Caki2 (cell line): ENCODE data around the gene FAM72B. TPM values are rescaled to one million over a fixed set of nuclear protein-coding genes. Genes with fewer than 3 reads are reported as not detected.
"Not testable (repeated sequence)": the region's sequence is repeated elsewhere in the genome, so short reads cannot be mapped to it uniquely, and the experiment has no call there.

Source experiments
- DNase-seq: peaks from one replicate; pipeline ENCODE4 v3.0.0-alpha.2; 2015; ENCODE audit warnings: low read depth
- in situ Hi-C: cut with HindIII; loops from 2 replicates; pipeline ENCODE4 v1.10.0; 2016; ENCODE audit warnings: low sequenced_read_pairs, low pct_unique_long_range_greater_than_20kb, mixed read lengths
- total RNA-seq: library from RNA; depleted of rRNA; stranded (reverse); fragments of >200 nt; shearing (Covaris generic); gene quantifications from 2 replicates; pipeline ENCODE4 v1.2.3, GENCODE V29; 2014; ENCODE audit warnings: low replicate concordance

FAM72B gene
- total RNA-seq, 1 experiment from 2014 or later: 6.2 TPM

- DNase-seq, in situ Hi-C loops: not testable (repeated sequence)
These were observed 18.8 kb upstream of the FAM72B start for GRCh38 chr1:121202986-121203385.

- DNase-seq, in situ Hi-C loops: not testable (repeated sequence)
These were observed 17.1 kb upstream of the FAM72B start for GRCh38 chr1:121200985-121201981.

- in situ Hi-C loops, DNase-seq: not testable (repeated sequence)
These were observed 16.1 kb upstream of the FAM72B start for GRCh38 chr1:121200232-121200631.

- DNase-seq, in situ Hi-C loops: not testable (repeated sequence)
These were observed 15.6 kb upstream of the FAM72B start for GRCh38 chr1:121199763-121200162.

- DNase-seq, in situ Hi-C loops: not testable (repeated sequence)
These were observed 13.1 kb upstream of the FAM72B start for GRCh38 chr1:121197095-121197882.

- in situ Hi-C loops, DNase-seq: not testable (repeated sequence)
These were observed 8.4 kb upstream of the FAM72B start for GRCh38 chr1:121192512-121192911.

- DNase-seq, in situ Hi-C loops: not testable (repeated sequence)
These were observed 3.8 kb upstream of the FAM72B start for GRCh38 chr1:121187914-121188313.

- DNase-seq, in situ Hi-C loops: not testable (repeated sequence)
These were observed 2.1 kb upstream of the FAM72B start for GRCh38 chr1:121186191-121186590.

- in situ Hi-C loops, DNase-seq: not testable (repeated sequence)
These were observed 1.1 kb upstream of the FAM72B start for GRCh38 chr1:121185140-121185708.

- DNase-seq: peak; percentile 23
- in situ Hi-C loops: not testable (repeated sequence)
These were observed 273 bp downstream of the FAM72B start for GRCh38 chr1:121183867-121184266.

GRCh38 chr1:121178197-121178596 is 5.9 kb downstream of the FAM72B start:
- DNase-seq, in situ Hi-C loops: not testable (repeated sequence)

- in situ Hi-C loops, DNase-seq: not testable (repeated sequence)
These were observed 7.5 kb downstream of the FAM72B start for GRCh38 chr1:121176649-121177048.

GRCh38 chr1:121168152-121168668 is 15.9 kb downstream of the FAM72B start:
- in situ Hi-C loops, DNase-seq: not testable (repeated sequence)

- in situ Hi-C loops, DNase-seq: not testable (repeated sequence)
These were observed 16.9 kb downstream of the FAM72B start for GRCh38 chr1:121167225-121167738.

GRCh38 chr1:121165296-121165695 is 18.8 kb downstream of the FAM72B start:
- in situ Hi-C loops, DNase-seq: not testable (repeated sequence)

GRCh38 chr1:121163850-121164757 is 20.0 kb downstream of the FAM72B start:
- DNase-seq: peak; percentile 69
- in situ Hi-C loops: not testable (repeated sequence)
